Endometrium (tissue), 2 donors: ENCODE data around the gene ZNF70.

Source experiments
- FAIRE-seq: peaks from 2 replicates; lab custom pipeline; 2012; peaks lifted over from hg19 to GRCh38; lab: Jason Lieb, UNC
- donor health status: control.
- donor health status: control.

The ZNF70 gene

DNA sequence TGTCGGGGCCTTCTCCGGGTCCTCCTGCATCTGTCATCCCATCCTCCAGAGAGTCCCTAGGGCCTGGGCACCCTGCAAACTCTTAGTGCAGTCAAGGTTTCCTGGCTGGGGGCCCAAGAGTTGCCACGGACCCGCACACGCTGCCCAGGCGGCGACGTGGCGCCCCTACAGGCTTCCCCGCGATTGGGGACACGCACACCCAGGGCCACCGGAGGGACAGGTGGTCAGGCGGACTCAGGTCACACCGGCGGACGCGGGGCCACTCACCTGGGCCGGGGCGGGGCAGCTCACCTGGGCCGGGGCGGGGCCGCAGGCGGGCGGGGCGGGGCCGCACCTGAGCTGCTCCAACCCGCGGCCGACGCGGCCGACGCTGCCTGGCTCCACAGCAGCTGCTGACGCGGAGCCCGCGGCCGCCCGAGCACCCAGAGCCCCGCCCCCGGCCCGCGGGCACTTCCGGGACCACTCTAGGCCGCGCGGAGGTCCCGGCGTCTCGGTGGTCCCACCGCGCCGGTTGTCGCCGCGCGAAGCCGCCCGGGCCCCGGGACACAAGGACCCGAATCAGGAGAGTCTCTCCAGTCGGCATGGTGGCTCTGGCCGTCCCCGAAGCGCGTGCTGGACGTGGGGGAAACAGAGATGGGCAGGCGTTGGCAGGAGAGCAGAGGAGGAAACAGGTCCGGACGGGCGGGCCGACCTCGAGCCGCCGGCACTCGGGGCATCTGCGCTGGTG, at the start of gene ZNF70:
ZNF70 (minus strand) TSS at position 399 of the 727 bp plus-strand sequence. CDS start 5,972 bp downstream, outside the sequence.
- no peak for FAIRE-seq

DNA sequence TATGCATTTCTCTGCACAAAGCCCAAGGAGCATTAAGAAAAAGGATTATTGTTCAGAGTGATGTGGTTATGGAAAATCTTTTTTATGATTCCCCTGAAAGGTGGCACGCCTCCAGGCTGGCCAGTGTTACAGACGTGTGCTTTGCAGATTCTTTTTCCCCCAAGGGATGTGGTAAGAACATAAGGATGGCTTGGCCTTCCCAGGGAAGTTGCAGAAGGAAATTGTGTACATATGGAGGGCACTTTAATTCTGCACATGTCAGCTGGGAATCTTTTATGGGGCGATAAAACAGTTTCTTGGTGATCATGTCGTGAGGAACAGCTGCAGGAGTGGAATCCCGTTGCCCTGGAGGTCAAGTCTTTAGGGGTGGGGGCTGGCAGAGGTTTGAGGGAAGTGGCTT, 45.5 kb upstream of the ZNF70 start:
- FAIRE-seq = peak; percentile 94

DNA sequence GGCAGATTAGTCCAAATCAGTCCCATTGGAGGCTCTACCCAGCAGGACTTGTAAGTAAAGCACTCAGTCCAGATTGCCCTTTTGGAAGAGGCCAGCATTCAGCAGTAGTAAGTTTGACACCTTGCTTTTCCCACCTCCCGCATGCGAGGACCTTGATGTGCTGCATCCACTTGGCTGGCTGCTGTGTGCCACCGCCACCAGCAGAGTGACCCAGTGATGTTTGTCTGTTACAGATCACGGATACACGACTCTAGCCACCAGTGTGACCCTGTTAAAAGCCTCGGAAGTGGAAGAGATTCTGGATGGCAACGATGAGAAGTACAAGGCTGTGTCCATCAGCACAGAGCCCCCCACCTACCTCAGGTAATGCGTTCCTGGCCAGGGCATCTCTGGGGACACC, 42.4 kb upstream of the ZNF70 start:
- no peak for FAIRE-seq

DNA sequence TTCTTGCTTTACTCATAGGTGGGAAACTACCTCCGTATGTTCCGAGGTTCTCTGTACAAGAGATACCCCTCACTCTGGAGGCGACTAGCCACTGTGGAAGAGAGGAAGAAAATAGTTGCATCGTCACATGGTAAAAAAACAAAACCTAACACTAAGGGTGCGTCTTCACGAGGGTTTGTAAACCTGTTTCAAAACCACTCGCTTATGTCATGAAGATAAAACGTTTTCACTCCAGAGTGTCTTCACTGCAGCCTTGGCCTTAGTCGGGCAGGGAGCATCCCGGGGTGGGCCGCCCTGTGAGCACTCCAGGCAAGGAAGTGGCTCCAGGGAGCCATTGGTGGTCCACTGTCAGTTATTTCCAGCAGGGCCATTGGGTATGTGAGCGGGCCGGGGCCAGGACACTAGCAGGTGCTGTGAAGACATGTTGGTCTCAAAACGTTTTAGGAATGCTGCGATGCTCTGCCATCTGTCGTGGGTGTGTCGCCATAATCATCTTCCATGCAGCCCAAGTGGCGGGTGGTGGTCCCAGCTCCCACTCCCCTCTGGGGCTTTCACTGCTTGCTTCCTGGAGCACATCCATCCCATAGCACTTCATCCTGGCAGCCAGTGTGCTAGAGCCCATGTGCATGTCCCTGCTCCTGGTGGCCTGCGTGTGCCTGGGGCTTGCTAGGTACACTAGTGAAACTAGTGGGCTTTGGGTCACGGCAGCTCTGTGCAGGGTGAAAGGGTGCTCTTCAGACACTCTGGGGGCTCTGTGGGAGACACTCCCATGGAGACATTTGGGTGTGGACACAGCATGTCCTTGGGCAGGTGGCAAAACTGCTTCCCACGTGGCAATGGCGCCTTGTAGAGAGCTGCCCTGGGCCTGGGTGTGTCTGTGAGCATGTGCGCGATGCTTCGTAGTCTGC, 41.1 kb upstream of the ZNF70 start:
- no peak for FAIRE-seq

DNA sequence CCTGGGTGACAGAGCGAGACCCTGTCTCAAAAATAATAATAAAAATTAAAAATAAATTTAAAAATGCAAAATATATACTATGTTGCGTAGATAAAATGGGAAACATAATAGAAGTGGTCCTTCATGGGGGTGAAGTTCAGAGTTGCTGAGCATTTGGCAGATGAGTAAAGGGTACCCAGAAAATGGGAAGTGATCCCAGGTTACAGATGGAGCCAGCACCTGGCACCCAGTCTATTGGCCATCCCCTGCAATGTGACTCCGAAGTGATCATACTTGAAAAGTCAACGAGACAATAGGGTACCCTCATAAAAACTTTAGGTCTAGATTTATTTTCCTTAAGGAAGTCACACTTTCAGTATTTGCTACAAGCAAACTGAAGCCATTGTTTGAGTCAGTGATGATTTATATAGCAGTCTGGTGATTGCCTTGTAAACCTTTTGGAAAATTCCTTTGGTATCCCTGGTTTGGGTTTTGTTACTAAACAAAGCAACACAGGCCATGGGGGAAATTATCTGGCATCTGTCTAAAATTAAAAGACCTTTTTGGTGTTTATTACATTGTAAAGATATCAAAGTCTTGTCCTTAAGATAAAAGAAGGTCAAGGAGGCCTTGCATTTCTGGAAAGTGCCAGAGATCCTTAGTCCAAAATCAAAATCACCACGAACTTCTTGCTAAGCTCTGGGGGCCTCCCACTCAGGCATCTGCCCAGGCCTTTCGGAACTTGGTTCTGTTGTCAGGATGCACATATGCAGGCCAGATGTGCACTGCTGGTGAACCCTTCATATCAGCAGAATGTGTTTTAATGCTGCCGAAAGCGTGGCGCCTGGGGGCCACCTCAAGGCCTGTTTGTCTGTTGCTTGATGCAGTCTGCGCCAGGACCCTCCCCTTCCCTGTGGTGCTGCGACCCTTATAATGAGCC, 40.2 kb upstream of the ZNF70 start:
- FAIRE-seq = peak; percentile 98

DNA sequence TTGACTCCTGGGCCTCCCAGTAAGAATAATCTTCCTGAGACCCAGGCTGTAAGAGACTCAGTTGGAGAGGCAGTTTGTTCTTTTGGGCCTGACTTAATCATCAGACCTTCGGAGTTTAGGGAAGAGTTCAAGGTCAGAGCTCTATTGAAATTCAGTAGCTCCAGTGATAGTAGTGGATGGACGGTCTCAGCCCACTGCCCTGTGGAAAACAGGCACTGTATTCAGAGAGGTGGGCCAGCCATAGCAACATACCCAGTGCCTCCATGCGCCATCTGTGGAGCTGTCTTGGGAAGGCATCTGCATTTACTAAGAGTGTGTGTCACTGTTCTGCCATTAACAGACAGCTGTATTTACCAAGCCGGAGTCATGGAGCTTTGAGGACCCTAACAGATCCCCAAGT, 38.7 kb upstream of the ZNF70 start:
- no peak for FAIRE-seq

DNA sequence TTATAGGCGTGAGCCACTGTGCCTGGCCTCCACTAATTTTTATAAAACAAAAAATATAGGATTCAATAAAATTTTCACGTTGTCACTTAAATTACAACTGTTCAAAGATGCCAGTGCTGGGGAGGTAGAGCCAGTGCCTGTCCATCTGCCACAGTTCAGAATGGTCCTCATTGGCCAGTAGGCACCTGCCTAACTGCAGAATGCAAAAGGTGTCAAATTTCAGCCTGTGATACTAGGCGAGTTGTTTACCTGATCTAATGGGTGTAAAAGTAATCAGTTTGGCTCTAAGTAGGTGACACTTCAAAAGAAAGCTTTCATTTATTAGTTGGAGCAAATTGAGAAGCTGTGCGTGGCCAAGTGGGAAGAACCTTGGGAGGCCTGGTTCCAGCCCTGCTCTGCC, 38.2 kb upstream of the ZNF70 start:
- no peak for FAIRE-seq

DNA sequence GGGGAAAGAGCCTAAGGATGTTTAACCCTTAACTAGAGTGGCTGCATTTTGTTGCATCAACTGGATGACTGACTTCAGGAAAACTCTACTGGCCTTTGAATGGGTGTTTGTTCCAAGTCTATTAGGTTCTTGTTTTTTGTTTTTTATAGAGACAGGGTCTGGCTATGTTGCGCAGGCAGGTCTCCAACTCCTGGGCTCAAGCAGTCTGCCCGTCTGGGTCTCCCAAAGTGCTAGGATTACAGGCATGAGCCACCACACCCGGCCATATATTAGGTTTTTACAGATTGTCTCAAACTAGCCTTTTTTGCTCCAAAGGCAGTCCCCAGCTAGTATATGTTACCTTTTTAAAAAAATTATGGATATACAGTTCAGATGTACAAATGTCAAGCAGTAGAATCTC, 37.0 kb upstream of the ZNF70 start:
- no peak for FAIRE-seq

DNA sequence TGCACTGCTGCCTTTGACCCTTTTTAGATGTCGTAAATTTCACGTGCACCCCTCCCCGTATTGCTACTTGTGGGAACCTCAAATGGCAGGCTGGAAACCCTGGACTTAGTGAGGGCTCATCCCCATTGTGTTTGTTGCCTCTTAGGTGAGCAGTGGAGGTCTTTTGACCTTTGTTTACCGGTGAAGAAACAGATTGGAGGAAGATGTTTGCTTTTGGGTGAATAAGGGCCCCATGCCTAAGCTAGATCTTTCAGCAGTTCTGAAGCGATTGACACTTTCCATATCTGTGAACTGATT, 36.6 kb upstream of the ZNF70 start:
- no peak for FAIRE-seq

DNA sequence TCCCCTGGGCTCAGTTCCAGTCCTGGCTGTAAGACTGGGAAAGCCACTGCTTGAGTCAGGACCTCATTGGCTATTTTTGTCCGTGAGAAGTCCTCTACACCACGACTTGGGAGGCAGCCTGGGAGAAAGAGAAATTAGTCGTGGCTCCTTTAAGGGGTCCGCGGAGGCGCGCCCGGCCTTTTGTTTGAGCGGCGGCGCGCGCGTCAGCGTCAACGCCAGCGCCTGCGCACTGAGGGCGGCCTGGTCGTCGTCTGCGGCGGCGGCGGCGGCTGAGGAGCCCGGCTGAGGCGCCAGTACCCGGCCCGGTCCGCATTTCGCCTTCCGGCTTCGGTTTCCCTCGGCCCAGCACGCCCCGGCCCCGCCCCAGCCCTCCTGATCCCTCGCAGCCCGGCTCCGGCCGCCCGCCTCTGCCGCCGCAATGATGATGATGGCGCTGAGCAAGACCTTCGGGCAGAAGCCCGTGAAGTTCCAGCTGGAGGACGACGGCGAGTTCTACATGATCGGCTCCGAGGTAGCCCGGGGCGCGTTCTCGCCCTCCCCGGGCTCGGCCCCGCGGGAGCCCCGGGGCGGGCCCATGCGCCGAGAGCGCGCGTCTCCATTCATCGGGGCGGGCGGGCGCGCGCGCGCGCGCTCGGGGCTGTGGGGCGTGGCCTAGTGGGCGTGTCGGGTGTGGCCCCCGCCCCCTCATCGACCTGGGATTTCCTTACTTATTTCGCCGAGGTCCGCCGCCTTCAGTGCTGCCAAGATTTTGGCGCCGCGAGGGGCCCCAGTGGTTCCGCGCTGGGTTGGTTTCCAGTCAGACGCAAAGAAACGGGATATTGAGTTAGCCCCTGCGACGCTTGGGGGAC, 36.1 kb upstream of the ZNF70 start, which contains the start of gene SMARCB1:
SMARCB1 (plus strand) TSS at position 215 of the 848 bp plus-strand sequence; CDS start at position 419, 204 bp downstream.
- FAIRE-seq = no peak

DNA sequence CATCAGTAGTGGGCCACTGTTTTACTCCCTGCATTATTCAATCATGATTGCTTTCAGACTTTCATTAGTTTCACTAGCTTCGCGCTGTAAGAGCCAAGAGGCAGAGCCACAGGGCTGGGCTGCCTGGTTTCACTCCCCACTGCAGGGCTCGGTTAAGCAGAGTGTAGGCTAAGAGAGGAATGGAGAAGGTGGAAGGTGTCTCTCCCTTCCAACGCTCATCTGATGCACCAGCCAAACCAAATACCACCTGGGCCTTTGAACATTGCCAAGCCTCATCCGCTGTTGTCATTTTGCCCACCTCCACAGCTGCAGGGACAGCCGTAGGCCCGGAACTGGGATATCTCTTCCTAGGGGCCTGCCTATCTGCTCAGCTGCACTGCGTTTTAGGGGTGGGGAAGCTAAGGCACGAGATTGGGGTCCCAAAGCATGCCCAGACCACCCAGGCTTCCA, 35.4 kb upstream of the ZNF70 start:
- FAIRE-seq = no peak

DNA sequence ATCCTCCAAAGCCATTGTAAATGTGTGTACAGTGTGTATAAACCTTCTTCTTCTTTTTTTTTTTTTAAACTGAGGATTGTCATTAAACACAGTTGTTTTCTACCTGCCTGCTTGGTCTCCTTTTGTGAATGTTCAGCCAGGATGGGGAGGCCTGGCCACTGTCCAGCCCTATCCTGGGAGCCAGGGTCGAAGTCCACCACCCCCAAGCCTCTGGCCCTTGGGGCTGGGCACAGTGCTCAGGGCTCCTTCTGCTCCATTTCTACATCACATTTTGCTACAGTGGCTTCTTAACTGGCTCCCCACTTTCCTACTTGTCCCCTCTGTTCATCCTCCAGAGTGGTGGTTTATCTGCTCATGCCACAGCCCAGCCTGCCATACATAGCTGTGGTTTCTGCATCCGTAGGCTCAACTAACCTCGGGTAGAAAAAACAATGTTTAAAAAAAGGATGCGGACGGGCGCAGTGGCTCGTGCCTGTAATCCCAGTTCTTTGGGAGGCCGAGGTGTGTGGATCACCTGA, 33.4 kb upstream of the ZNF70 start:
- no peak for FAIRE-seq

DNA sequence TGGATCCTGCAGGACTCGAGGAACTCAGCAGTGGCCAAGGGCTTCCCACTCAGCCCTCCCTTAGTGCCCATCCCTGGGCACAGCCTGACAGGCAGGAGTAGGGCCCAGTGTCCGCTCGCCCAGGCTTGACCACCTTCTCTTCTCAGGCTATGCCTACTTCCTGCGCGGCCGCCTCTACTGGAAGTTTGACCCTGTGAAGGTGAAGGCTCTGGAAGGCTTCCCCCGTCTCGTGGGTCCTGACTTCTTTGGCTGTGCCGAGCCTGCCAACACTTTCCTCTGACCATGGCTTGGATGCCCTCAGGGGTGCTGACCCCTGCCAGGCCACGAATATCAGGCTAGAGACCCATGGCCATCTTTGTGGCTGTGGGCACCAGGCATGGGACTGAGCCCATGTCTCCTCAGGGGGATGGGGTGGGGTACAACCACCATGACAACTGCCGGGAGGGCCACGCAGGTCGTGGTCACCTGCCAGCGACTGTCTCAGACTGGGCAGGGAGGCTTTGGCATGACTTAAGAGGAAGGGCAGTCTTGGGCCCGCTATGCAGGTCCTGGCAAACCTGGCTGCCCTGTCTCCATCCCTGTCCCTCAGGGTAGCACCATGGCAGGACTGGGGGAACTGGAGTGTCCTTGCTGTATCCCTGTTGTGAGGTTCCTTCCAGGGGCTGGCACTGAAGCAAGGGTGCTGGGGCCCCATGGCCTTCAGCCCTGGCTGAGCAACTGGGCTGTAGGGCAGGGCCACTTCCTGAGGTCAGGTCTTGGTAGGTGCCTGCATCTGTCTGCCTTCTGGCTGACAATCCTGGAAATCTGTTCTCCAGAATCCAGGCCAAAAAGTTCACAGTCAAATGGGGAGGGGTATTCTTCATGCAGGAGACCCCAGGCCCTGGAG, 32.6 kb upstream of the ZNF70 start:
- FAIRE-seq = no peak

DNA sequence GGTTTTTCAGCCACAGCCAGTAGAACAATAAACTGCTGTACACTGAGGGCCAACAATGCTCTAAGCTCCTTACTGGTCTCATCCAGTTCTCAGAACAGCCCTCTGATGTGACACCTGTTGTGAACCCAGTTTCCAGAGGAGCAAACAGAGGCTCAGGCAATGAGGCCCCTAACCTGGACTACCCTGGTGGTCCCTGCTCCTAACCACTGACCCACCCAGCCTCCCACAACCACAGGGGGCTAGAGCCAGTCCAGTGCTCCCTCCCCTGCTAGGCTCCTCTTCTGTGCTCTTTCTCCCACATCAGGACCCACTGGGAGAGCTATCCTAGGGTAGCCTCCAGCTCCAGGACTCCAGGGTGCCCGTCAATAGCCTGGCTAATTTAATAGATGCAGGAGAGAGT, 31.8 kb upstream of the ZNF70 start:
- FAIRE-seq = no peak

DNA sequence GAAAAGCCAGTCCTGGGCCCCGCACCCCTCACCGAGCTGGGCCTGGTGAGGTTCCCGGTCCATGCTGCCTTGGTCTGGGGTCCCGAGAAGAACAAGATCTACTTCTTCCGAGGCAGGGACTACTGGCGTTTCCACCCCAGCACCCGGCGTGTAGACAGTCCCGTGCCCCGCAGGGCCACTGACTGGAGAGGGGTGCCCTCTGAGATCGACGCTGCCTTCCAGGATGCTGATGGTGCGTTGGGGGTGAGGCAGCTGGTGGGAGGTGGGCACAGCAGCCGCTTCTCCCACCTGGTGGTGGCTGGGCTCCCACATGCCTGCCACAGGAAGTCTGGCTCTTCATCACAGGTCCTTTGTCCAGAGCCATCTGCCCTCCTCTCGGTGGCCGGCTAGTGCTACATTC, 31.3 kb upstream of the ZNF70 start:
- no peak for FAIRE-seq

DNA sequence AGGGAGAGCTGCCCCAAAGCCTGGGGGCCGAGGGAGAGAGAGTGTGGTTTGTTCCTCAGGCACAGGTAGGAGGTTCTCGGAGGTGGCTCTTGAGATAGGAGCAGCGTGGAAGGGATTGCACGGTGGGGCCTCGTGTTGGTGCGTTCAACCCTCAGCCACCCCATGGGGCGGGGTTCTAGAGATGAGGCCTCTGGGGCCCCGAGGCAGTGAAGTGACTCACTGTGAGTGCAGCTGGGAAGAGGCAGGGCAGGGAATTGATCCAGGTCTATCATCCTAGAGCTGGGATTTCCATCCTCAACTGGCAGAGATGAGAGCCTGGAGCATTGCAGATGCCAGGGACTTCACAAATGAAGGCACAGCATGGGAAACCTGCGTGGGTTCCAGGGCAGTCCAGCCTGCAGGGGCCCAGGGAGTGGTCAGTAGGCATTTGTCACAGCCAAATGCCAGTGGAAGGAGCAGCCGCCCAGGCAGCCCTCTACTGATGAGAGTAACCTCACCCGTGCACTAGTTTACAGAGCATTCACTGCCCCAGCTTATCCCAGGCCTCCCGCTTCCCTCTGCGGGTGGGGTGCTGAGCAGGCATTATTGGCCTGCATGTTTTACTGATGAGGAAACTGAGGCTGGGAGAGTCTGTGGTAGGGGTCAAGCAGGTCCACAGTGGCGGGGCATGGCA, 30.7 kb upstream of the ZNF70 start:
- no peak for FAIRE-seq

DNA sequence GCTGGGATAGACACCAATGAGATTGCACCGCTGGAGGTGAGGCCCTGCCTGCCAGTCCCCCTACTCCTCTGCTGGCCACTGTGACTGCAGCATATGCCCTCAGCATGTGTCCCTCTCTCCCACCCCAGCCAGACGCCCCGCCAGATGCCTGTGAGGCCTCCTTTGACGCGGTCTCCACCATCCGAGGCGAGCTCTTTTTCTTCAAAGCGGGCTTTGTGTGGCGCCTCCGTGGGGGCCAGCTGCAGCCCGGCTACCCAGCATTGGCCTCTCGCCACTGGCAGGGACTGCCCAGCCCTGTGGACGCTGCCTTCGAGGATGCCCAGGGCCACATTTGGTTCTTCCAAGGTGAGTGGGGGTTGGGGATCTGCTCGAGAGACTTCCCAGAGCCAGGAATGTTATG, 30.2 kb upstream of the ZNF70 start:
- no peak for FAIRE-seq

DNA sequence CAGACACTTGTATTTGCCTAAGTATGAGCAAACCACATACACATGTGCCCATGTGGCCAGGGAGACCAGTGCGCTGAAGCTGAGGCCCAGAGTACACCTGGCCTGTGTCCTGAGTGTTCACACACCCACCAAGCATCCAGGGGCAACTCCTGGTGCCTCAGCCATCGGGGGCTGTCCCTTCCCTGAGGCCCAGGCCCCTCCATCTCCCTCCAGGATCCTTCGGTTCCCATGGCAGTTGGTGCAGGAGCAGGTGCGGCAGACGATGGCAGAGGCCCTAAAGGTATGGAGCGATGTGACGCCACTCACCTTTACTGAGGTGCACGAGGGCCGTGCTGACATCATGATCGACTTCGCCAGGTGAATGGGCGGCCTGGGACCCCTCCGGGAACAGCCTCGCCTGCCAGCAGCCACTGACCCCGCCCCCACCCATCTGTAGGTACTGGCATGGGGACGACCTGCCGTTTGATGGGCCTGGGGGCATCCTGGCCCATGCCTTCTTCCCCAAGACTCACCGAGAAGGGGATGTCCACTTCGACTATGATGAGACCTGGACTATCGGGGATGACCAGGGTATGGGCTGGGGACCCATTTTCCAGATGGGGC, 29.3 kb upstream of the ZNF70 start:
- FAIRE-seq = no peak

DNA sequence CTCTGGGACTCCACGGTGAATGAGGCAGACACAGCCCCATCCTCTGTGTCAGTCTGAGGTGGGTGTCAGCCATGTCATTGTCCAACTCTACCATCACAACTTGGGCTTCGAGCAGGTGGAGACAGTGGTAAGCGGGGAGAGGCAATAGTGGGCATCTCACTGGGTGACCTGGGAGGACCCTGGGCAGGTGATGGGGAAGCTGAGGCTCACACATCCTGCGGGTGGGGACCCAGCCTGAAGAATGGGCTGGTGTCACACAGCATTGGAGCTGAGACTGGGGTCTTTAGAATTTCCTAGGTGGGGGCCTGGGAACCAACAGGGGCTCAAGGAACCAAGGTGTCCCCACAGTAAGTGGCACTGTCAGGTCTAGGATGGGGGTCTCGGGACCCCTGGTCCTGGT, 28.8 kb upstream of the ZNF70 start:
- FAIRE-seq = no peak
